ENCODE measurements around the gene GANAB.

DNA sequence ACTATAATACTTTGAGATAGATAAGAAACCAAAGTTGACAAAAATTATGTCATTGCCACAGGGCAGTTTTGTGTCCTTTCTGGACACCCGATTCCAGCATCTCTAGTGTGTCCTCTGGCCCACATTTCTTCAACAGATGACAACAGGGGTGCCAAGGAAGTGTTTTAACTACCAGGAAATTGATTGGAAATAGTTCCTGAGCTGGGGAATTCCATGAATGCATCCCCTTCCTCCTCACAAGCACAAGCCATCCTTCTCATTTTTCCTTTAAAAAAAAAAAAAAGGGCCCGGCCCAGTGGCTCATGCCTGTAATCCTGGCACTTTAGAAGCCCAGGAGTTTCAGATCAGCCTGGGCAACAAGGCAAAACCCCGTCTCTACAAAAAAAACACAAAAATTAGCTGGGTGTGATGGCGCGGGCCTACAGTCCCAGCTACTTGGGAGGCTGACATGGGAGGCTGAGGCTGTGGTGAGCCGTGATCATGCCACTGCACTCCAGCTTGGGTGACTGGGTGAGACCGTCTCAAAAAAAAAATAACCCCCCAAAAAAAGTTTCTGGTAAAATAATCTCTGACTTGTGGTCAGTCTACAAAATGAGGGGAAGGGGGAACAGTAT, 23.8 kb downstream of the GANAB start:
- TF ChIP-seq YY1 (IDR thresholded peaks at IDR 0.05; ENCODE audit: insufficient read depth, insufficient read length) = no peak
- no peak for TF ChIP-seq ZNF274 (IDR thresholded peaks at IDR 0.05; ENCODE audit: low read depth, low read length)

All from NT2/D1 (cell line).